ENCODE measurements around the gene FN1.

The FN1 gene

GRCh38 chr2:215382011-215382410 is 53.9 kb downstream of the FN1 start:
- no peak for DNase-seq

GRCh38 chr2:215380699-215381098 is 55.2 kb downstream of the FN1 start:
- no peak for DNase-seq

- DNase-seq: no peak
Measured at GRCh38 chr2:215379948-215380347, 55.9 kb downstream of the FN1 start.

- no peak for DNase-seq
Measured at GRCh38 chr2:215379039-215379438, 56.8 kb downstream of the FN1 start.

- DNase-seq: no peak
Measured at GRCh38 chr2:215378045-215378444, 57.8 kb downstream of the FN1 start.

- DNase-seq: no peak
Measured at GRCh38 chr2:215377283-215377682, 58.6 kb downstream of the FN1 start.

- no peak for DNase-seq
Measured at GRCh38 chr2:215376103-215376780, 59.6 kb downstream of the FN1 start.

GRCh38 chr2:215375467-215375830 is 60.4 kb downstream of the FN1 start:
- DNase-seq: no peak

GRCh38 chr2:215374642-215375466 is 61.0 kb downstream of the FN1 start:
- DNase-seq: no peak

- DNase-seq: no peak
Measured at GRCh38 chr2:215374002-215374401, 61.9 kb downstream of the FN1 start.

- no peak for DNase-seq
Measured at GRCh38 chr2:215372968-215373649, 62.8 kb downstream of the FN1 start.

GRCh38 chr2:215371915-215372897 is 63.7 kb downstream of the FN1 start:
- no peak for DNase-seq

- no peak for DNase-seq
Measured at GRCh38 chr2:215370112-215370965, 65.5 kb downstream of the FN1 start.

GRCh38 chr2:215369181-215369760 is 66.6 kb downstream of the FN1 start:
- no peak for DNase-seq

GRCh38 chr2:215368493-215368809 is 67.4 kb downstream of the FN1 start:
- DNase-seq: no peak

- DNase-seq: no peak
Measured at GRCh38 chr2:215367662-215368492, 68.0 kb downstream of the FN1 start.

- DNase-seq: no peak
Measured at GRCh38 chr2:215366440-215367032, 69.3 kb downstream of the FN1 start.

- no peak for DNase-seq
Measured at GRCh38 chr2:215365184-215365658, 70.6 kb downstream of the FN1 start.

GRCh38 chr2:215364157-215365155 is 71.4 kb downstream of the FN1 start:
- no peak for DNase-seq

Data from NCI-H526 treated with DMSO at 0.1 percent for 48 hours (cell line).